K562 (cell line): Measurements from ENCODE around the gene PPM1M.

Source experiments
- EP300 ChIP-seq: IDR thresholded peaks from 2 replicates; pipeline ENCODE4 v1.6.1; 2012; ENCODE audit warnings: low read length, improper control_type of control experiment
- ERF ChIP-seq: fragments of 450-650 bp; formaldehyde crosslinking; IDR thresholded peaks from 2 replicates; pipeline ENCODE4 v1.4.0; 2020; ENCODE audit warnings: mild to moderate bottlenecking, mixed read lengths
- HDGF ChIP-seq: fragments of 450-650 bp; IDR thresholded peaks from 2 replicates; pipeline ENCODE4 v1.6.1; 2016
- MAFF ChIP-seq: IDR thresholded peaks from 2 replicates; pipeline ENCODE4 v1.6.1; 2012; ENCODE audit warnings: low read length, improper control_type of control experiment
- NONO ChIP-seq, 2 experiments: fragments of 200-400 bp in 1 of 2; fragments of 450-650 bp in 1 of 2; formaldehyde crosslinking in 1 of 2; IDR thresholded peaks; 2 replicates each; pipeline ENCODE4 v1.6.1; 2017; ENCODE audit warnings: low read depth in 2 of 2, mild to moderate bottlenecking in 2 of 2, moderate library complexity in 2 of 2, low read length in 1 of 2
- POLR2A ChIP-seq: fragments of 450-650 bp; conservative IDR thresholded peaks from 2 replicates; pipeline ENCODE4 v1.6.1; 2016
- RAD21 ChIP-seq, 2 experiments: fragments of 250-450 bp in 1 of 2; fragments of 450-650 bp in 1 of 2; sonication (Bioruptor Pico) in 1 of 2; formaldehyde crosslinking in 1 of 2; IDR thresholded peaks in 1 of 2; conservative IDR thresholded peaks in 1 of 2; 2 replicates each; pipeline versions ENCODE4 v1.4.0 to v1.8.0; 2020 to 2022; ENCODE audit warnings: mild to moderate bottlenecking in 2 of 2, moderate library complexity in 1 of 2
- RBBP5 ChIP-seq: fragments of 200-600 bp; sonication (generic); IDR thresholded peaks from 2 replicates; pipeline ENCODE4 v1.6.1; 2012; ENCODE audit warnings: borderline replicate concordance, mild to moderate bottlenecking, low read length, control low read depth, inconsistent platforms; ENCODE audit not compliant: insufficient read depth, poor library complexity, severe bottlenecking
- TF ChIP-seq, protein P1 (sequence below), 2 experiments: fragments of 450-650 bp in 1 of 2; IDR thresholded peaks; 2 replicates each; pipeline ENCODE4 v1.6.1; 2011 to 2017; ENCODE audit warnings: low read depth in 2 of 2, antibody characterized with exemption in 1 of 2, borderline replicate concordance in 1 of 2, low read length in 1 of 2, mild to moderate bottlenecking in 1 of 2, mixed read lengths in 1 of 2; ENCODE audit not compliant: control insufficient read depth in 1 of 2
- TF ChIP-seq, protein P2 (sequence below), 2 experiments: fragments of 450-650 bp; formaldehyde crosslinking in 1 of 2; IDR thresholded peaks; 2 replicates each; pipeline versions ENCODE4 v1.4.0 to v1.6.1; 2014 to 2020; ENCODE audit warnings: mild to moderate bottlenecking in 2 of 2, borderline replicate concordance in 1 of 2, low read depth in 1 of 2
- TF ChIP-seq, protein P3 (sequence below): fragments of 450-650 bp; formaldehyde crosslinking; IDR thresholded peaks from 2 replicates; pipeline ENCODE4 v1.4.0; 2020; ENCODE audit warnings: mild to moderate bottlenecking

DNA sequence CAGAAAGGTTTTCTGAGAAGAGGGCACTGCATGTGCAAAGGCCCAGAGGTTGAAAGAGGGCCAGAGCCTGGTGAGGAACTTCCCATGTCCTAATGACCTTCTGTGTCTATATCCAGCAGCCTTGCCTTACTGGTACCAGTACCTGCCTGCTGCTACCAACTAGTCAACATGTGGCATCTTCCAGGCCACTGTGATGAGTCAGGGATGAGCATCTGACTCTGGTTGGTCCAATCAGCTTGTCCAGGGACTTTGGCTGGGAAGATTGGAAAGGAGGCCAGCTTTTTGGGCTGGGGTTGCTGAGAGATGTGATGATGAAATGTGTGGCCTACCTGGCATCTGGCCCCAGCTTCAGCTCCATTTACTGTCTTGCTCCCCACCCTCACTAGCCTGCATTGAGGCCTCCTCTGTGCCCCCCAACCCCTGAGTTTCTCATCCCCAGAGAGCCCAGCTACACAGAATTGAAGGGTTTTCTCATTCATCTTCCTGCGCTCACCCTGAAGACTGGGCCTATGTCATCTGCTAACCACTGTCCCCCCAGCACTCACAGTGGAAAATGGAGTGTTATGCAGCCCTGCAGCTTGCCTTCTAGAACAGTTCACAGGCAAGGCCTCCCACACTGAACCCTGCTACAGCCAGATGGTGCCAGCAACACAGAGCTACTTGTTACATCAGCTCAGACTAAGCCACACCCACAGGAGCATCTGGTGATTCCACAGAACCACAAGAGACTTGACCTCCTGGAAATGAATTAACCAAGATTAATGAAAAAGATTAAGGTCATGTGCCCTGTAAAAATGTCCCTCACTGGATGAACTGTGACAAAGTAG lies 5.3 kb upstream of the PPM1M start:
- TF ChIP-seq, protein P1, sequence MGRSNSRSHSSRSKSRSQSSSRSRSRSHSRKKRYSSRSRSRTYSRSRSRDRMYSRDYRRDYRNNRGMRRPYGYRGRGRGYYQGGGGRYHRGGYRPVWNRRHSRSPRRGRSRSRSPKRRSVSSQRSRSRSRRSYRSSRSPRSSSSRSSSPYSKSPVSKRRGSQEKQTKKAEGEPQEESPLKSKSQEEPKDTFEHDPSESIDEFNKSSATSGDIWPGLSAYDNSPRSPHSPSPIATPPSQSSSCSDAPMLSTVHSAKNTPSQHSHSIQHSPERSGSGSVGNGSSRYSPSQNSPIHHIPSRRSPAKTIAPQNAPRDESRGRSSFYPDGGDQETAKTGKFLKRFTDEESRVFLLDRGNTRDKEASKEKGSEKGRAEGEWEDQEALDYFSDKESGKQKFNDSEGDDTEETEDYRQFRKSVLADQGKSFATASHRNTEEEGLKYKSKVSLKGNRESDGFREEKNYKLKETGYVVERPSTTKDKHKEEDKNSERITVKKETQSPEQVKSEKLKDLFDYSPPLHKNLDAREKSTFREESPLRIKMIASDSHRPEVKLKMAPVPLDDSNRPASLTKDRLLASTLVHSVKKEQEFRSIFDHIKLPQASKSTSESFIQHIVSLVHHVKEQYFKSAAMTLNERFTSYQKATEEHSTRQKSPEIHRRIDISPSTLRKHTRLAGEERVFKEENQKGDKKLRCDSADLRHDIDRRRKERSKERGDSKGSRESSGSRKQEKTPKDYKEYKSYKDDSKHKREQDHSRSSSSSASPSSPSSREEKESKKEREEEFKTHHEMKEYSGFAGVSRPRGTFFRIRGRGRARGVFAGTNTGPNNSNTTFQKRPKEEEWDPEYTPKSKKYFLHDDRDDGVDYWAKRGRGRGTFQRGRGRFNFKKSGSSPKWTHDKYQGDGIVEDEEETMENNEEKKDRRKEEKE (IDR thresholded peaks at IDR 0.05; ENCODE audit: borderline replicate concordance in 1 of 2, control insufficient read depth in 1 of 2, low read depth in 2 of 2, low read length in 1 of 2) = no peak
- TF ChIP-seq NONO (IDR thresholded peaks at IDR 0.05; ENCODE audit: low read depth in 2 of 2, low read length in 1 of 2) (no peak), ERF (CRISPR knock-in tag) (no peak), HDGF (no peak), MAFF (no peak), EP300 (peak; percentile 34), RAD21 (CRISPR knock-in tag; conservative IDR thresholded peaks at IDR 0.05 in 1 of 2, IDR thresholded peaks at IDR 0.05 in 1 of 2) (peak in 1 of 2 experiments; percentile 27; a peak in 2 of 4 replicates), RBBP5 (no peak), POLR2A (peak; percentile 41; the same call in 1 of the 2 replicates)
- TF ChIP-seq, protein P2, sequence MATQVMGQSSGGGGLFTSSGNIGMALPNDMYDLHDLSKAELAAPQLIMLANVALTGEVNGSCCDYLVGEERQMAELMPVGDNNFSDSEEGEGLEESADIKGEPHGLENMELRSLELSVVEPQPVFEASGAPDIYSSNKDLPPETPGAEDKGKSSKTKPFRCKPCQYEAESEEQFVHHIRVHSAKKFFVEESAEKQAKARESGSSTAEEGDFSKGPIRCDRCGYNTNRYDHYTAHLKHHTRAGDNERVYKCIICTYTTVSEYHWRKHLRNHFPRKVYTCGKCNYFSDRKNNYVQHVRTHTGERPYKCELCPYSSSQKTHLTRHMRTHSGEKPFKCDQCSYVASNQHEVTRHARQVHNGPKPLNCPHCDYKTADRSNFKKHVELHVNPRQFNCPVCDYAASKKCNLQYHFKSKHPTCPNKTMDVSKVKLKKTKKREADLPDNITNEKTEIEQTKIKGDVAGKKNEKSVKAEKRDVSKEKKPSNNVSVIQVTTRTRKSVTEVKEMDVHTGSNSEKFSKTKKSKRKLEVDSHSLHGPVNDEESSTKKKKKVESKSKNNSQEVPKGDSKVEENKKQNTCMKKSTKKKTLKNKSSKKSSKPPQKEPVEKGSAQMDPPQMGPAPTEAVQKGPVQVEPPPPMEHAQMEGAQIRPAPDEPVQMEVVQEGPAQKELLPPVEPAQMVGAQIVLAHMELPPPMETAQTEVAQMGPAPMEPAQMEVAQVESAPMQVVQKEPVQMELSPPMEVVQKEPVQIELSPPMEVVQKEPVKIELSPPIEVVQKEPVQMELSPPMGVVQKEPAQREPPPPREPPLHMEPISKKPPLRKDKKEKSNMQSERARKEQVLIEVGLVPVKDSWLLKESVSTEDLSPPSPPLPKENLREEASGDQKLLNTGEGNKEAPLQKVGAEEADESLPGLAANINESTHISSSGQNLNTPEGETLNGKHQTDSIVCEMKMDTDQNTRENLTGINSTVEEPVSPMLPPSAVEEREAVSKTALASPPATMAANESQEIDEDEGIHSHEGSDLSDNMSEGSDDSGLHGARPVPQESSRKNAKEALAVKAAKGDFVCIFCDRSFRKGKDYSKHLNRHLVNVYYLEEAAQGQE (IDR thresholded peaks at IDR 0.05; ENCODE audit: borderline replicate concordance) = peak; percentile 92
- TF ChIP-seq, protein P2 (CRISPR knock-in tag; IDR thresholded peaks at IDR 0.05; ENCODE audit: low read depth) = no peak
- TF ChIP-seq, protein P3, sequence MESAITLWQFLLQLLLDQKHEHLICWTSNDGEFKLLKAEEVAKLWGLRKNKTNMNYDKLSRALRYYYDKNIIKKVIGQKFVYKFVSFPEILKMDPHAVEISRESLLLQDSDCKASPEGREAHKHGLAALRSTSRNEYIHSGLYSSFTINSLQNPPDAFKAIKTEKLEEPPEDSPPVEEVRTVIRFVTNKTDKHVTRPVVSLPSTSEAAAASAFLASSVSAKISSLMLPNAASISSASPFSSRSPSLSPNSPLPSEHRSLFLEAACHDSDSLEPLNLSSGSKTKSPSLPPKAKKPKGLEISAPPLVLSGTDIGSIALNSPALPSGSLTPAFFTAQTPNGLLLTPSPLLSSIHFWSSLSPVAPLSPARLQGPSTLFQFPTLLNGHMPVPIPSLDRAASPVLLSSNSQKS (CRISPR knock-in tag) = no peak
